ENCODE data around the gene TCAP. TPM values are rescaled to one million over a fixed set of nuclear protein-coding genes. Genes with fewer than 3 reads are reported as not detected.
A peak's percentile ranks its signal among the peaks of the same experiment; 100 is the strongest.

The TCAP gene
- total and polyA plus RNA-seq, 8 donors = 0.88 to 14.1 (median 2.2) TPM; not detected in 2

DNA sequence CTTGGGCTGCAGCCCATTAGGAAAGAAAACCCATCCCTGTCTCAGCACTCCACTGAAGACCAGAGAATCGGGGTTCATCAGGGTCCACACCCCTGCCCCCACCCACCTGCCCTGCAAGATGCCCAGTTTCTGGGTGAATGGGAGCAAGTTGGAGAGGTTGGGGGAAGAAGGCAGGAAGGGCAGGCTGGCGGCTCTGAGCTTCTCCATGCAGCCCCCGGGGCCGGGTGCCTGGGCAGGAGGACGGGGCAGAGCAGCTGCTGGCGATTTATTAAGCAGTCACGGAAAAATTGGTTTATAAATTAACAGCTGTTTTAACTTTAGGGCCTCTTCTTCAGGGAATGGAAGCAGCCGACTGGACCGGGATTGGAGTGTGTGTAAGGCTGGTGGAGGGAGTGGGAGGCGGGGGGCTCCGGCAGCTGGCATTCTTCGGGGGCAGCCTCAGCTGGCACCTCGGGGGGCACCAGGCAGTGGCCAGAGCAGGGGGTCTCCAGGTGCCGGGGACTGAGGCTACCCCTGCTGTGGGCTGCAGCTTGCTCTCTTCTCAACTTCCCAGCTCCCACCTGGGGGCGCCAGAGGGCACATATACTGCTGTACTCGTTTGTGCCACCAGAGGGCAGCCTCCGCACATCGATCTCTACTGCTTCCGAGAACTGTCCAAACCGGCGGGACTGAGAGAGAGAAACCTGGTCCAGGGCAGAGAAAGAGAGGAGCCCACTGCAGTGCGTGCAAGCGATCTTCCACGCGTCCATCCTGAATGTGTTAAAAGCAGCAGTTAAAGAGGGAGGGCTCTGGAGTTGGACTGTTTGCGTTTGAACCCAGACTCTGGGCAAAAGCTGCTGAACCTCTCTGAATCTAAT, 43.4 kb upstream of the TCAP start:
- Histone ChIP-seq H3K9me3 (no peaks in the 10 kb centered on the region), H3K27ac (peak overlapping the region in 1 of 5 donors; percentile 18), H3K36me3 (no peaks in the 10 kb centered on the region), H3K4me3 (no peak overlapping the region), H3K4me1 (peaks cover 13 to 47% (median 44%) of the 10 kb centered on the region in 4 donors), H3K27me3 (peaks cover 3 to 64% (median 22%) of the 10 kb centered on the region in 3 donors)
- TF ChIP-seq POLR2AphosphoS5 (IDR thresholded peaks at IDR 0.05) (peak in 2 of 3 donors; percentile 54 to 84), POLR2A (IDR thresholded peaks at IDR 0.05) (no peak)
- TF ChIP-seq, protein P1, sequence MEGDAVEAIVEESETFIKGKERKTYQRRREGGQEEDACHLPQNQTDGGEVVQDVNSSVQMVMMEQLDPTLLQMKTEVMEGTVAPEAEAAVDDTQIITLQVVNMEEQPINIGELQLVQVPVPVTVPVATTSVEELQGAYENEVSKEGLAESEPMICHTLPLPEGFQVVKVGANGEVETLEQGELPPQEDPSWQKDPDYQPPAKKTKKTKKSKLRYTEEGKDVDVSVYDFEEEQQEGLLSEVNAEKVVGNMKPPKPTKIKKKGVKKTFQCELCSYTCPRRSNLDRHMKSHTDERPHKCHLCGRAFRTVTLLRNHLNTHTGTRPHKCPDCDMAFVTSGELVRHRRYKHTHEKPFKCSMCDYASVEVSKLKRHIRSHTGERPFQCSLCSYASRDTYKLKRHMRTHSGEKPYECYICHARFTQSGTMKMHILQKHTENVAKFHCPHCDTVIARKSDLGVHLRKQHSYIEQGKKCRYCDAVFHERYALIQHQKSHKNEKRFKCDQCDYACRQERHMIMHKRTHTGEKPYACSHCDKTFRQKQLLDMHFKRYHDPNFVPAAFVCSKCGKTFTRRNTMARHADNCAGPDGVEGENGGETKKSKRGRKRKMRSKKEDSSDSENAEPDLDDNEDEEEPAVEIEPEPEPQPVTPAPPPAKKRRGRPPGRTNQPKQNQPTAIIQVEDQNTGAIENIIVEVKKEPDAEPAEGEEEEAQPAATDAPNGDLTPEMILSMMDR (IDR thresholded peaks at IDR 0.05) = peak in 5 of 7 experiments; percentile 91 to 100 (median 99)
- WGBS, 5 donors = 10 to 18% (median 11%) methylated on average over 19 to 26 of the region's 26 CpGs
- intact Hi-C loops (cut with DNase I; ENCODE audit: low total_unique reads) = no loop called here
- peak; percentile 92 to 93 for DNase-seq

DNA sequence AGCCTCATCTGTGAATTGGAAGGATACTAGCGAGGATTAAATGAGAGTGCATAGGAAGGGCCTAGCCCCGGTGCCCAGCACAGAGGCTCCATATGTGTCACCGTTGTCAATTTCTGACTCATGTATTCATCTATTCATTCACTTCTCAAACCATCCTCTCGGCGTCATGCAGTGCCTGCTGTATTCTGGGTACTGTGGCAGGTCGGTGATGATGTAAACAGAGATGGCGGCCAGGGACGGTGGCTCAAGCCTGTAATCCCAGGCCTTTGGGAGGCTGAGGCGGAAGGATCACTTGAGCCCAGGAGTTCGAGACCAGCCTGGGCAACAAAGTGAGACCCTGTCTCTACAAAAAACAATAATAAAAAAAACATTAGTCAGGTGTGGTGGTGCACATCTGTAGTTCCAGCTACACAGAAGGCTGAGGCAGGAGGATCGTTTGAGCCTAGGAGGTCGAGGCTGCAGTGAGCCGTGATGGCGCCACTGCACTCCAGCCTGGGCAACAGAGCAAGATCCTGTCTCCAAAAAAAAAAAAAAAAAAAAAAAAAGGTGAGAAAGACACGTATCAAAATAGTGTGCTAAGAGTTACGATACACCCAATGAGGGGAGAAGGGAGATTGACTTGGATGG, 42.7 kb upstream of the TCAP start:
- Histone ChIP-seq H3K4me1 (peaks cover 15 to 49% (median 47%) of the 10 kb centered on the region in 4 donors), H3K27me3 (peaks cover 10 to 64% (median 29%) of the 10 kb centered on the region in 3 donors), H3K9me3 (no peaks in the 10 kb centered on the region), H3K36me3 (no peaks in the 10 kb centered on the region), H3K27ac (peak overlapping the region in 1 of 5 donors; percentile 18), H3K4me3 (no peak overlapping the region)
- 48 to 60% (median 55%) methylated on average over 16 of the region's 16 CpGs for WGBS, 5 donors
- TF ChIP-seq POLR2AphosphoS5 (IDR thresholded peaks at IDR 0.05) = no peak
- TF ChIP-seq, protein P1 (IDR thresholded peaks at IDR 0.05) = no peak
- TF ChIP-seq EP300 (IDR thresholded peaks at IDR 0.05) = no peak
- no peak for TF ChIP-seq POLR2A (IDR thresholded peaks at IDR 0.05)
- intact Hi-C loops (cut with DNase I; ENCODE audit: low total_unique reads) = no loop called here
- no peak for DNase-seq

DNA sequence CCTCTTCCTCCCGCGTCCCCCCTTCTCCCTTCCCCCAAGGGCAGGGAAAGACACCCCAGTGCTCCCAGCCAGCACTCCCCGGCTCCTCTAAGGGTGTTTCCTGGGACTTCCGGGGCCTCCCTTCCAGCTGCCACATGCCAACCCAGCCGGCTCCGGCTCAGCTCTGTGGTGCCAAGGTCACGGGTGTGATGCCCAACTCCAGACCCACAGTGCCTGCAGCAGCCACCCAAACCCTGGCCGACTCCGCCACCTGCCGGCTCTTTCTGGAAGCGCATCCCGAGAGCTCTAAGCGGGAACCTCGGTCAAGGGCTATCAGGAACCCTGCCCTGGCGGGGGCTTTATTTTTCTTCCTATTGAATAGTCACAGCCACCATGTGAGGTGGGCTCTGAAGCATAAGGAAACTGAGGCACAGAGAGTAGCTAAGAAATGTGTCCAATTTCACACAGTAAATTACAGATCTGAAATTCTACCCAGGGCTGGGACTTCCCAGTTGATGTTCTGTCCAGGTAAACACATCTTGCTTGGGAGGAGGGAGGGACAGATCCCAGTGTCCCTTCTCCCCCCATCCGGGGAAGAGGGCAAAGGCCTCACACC, 41.7 kb upstream of the TCAP start:
- Histone ChIP-seq H3K9me3 (no peaks in the 10 kb centered on the region), H3K4me1 (peaks cover 11 to 50% (median 47%) of the 10 kb centered on the region in 4 donors), H3K36me3 (no peaks in the 10 kb centered on the region), H3K27ac (no peak overlapping the region), H3K27me3 (peaks cover 10 to 66% (median 37%) of the 10 kb centered on the region in 3 donors), H3K4me3 (no peak overlapping the region)
- WGBS, 5 donors = 2 to 7% (median 5%) methylated on average over 16 of the region's 16 CpGs
- TF ChIP-seq EP300 (IDR thresholded peaks at IDR 0.05) (no peak), POLR2AphosphoS5 (IDR thresholded peaks at IDR 0.05) (peak in 1 of 3 donors; percentile 44), POLR2A (IDR thresholded peaks at IDR 0.05) (no peak)
- TF ChIP-seq, protein P1 (IDR thresholded peaks at IDR 0.05) = peak in 5 of 7 experiments; percentile 88 to 95 (median 92)
- peak; percentile 92 to 93 for DNase-seq
- intact Hi-C loops (cut with DNase I; ENCODE audit: low total_unique reads) = no loop called here

DNA sequence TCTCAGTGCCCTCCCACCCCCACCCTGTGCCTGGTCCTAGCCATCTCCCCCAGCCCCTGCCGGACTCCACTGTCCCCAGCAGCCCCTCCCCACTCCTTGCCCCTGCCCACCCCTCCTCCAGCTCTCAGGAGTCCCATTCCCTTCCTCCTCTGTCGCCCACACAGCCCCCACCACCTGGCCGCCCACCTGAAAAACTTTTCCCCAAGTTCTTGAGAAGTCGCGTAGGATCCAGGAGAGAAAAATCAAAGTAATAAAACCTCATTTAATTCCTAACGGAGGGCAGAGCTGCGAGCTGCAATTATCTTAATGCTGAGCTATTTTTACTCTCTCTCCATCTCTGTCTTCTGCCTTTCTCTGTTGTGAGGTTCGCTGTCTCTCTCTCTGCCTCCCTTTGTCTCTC, 40.8 kb upstream of the TCAP start:
- Histone ChIP-seq H3K27me3 (peaks cover 10 to 66% (median 39%) of the 10 kb centered on the region in 3 donors), H3K27ac (no peak overlapping the region), H3K4me1 (peaks cover 11 to 50% (median 43%) of the 10 kb centered on the region in 4 donors), H3K36me3 (no peaks in the 10 kb centered on the region), H3K4me3 (no peak overlapping the region), H3K9me3 (no peaks in the 10 kb centered on the region)
- 78 to 88% (median 82%) methylated on average over 8 of the region's 8 CpGs for WGBS, 5 donors
- TF ChIP-seq, protein P1 (IDR thresholded peaks at IDR 0.05) = no peak
- TF ChIP-seq POLR2AphosphoS5 (IDR thresholded peaks at IDR 0.05) = no peak
- no peak for TF ChIP-seq POLR2A (IDR thresholded peaks at IDR 0.05)
- TF ChIP-seq EP300 (IDR thresholded peaks at IDR 0.05) = no peak
- DNase-seq = no peak
- intact Hi-C loops (cut with DNase I; ENCODE audit: low total_unique reads) = no loop called here
